CD14-positive monocyte (primary cell): ENCODE measurements around the gene MED20. TPM values are rescaled to one million over a fixed set of nuclear protein-coding genes. Genes with fewer than 3 reads are reported as not detected.

Source experiments
- DNase-seq, 3 donors: peaks; one replicate each; pipeline ENCODE4 v3.0.0-alpha.2; 2011 to 2022
- H2AFZ ChIP-seq: 2 replicates; pipeline ENCODE4 v1.6.0; 2012; ENCODE audit warnings: mild to moderate bottlenecking, low read depth, low read length, inconsistent platforms; ENCODE audit not compliant: insufficient read depth, poor library complexity, severe bottlenecking
- H3K27ac ChIP-seq, 2 donors: 1 replicate in 1 of 2; 2 replicates in 1 of 2; pipeline ENCODE4 v1.5.1; 2012 to 2013; ENCODE audit warnings: low read length in 2 of 2, control low read depth in 1 of 2, inconsistent platforms in 1 of 2, low read depth in 1 of 2, mild to moderate bottlenecking in 1 of 2
- H3K27me3 ChIP-seq, 2 donors: one replicate each; pipeline versions ENCODE4 v1.6.0 to v1.6.1; 2011 to 2013; ENCODE audit warnings: low read length in 2 of 2; ENCODE audit not compliant: control insufficient read depth in 2 of 2, insufficient read depth in 2 of 2
- H3K36me3 ChIP-seq, 2 donors: replicated peaks in 1 of 2; 1 replicate in 1 of 2; 2 replicates in 1 of 2; pipeline versions ENCODE4 v1.5.1 to v1.6.1; 2012 to 2013; ENCODE audit warnings: low read length in 2 of 2, control low read depth in 1 of 2, inconsistent platforms in 1 of 2, mild to moderate bottlenecking in 1 of 2; ENCODE audit not compliant: insufficient read depth in 2 of 2, control insufficient read depth in 1 of 2
- H3K4me1 ChIP-seq, 2 donors: 1 replicate in 1 of 2; 2 replicates in 1 of 2; pipeline versions ENCODE4 v1.5.1 to v1.6.1; 2012 to 2013; ENCODE audit warnings: low read length in 2 of 2, control low read depth in 1 of 2, inconsistent platforms in 1 of 2, mild to moderate bottlenecking in 1 of 2, moderate library complexity in 1 of 2; ENCODE audit not compliant: insufficient read depth in 2 of 2, control insufficient read depth in 1 of 2
- H3K4me2 ChIP-seq: replicated peaks from 2 replicates; pipeline ENCODE3; 2012; ENCODE audit warnings: low read length, moderate library complexity, mild to moderate bottlenecking; ENCODE audit not compliant: poor library complexity, severe bottlenecking; ENCODE audit errors: extremely low read depth
- H3K4me3 ChIP-seq, 3 experiments: fragments of 200-600 bp in 1 of 3; sonication (generic) in 1 of 3; replicated peaks in 1 of 3; 1 replicate in 2 of 3; 2 replicates in 1 of 3; pipeline ENCODE4 v1.5.1; 2011 to 2013; ENCODE audit warnings: low read length in 3 of 3, mild to moderate bottlenecking in 3 of 3, control low read depth in 2 of 3, low read depth in 2 of 3, inconsistent platforms in 1 of 3, moderate library complexity in 1 of 3
- H3K79me2 ChIP-seq: 2 replicates; pipeline ENCODE4 v1.6.0; 2012; ENCODE audit warnings: mild to moderate bottlenecking, control low read depth, inconsistent platforms, low read length, moderate library complexity; ENCODE audit not compliant: insufficient read depth
- H3K9ac ChIP-seq: 2 replicates; pipeline ENCODE4 v1.6.0; 2017; ENCODE audit warnings: low read length, mild to moderate bottlenecking; ENCODE audit not compliant: insufficient read depth, poor library complexity, severe bottlenecking
- H3K9me3 ChIP-seq, 2 donors: replicated peaks in 1 of 2; 1 replicate in 1 of 2; 2 replicates in 1 of 2; pipeline versions ENCODE4 v1.5.1 to v1.6.1; 2012 to 2013; ENCODE audit warnings: low read length in 2 of 2, control low read depth in 1 of 2; ENCODE audit not compliant: control insufficient read depth in 1 of 2, insufficient read depth in 1 of 2
- H4K20me1 ChIP-seq: 2 replicates; pipeline ENCODE4 v1.6.0; 2012; ENCODE audit warnings: mild to moderate bottlenecking, low read length, control low read depth, moderate library complexity; ENCODE audit not compliant: insufficient read depth
- H3K27ac Mint-ChIP-seq, 7 donors: one replicate each; pipeline ENCODE4 v1.8.0; 2020; ENCODE audit warnings: mild to moderate bottlenecking in 7 of 7, mixed read lengths in 7 of 7, moderate library complexity in 6 of 7, inconsistent platforms in 2 of 7
- H3K27me3 Mint-ChIP-seq, 3 donors: one replicate each; pipeline ENCODE4 v1.8.0; 2021 to 2022; ENCODE audit warnings: low read depth in 3 of 3, mild to moderate bottlenecking in 3 of 3, mixed read lengths in 3 of 3, moderate library complexity in 3 of 3, inconsistent platforms in 1 of 3
- H3K36me3 Mint-ChIP-seq, 2 donors: one replicate each; pipeline ENCODE4 v1.8.0; 2020; ENCODE audit warnings: mixed read lengths in 2 of 2, inconsistent platforms in 1 of 2, mild to moderate bottlenecking in 1 of 2
- H3K4me1 Mint-ChIP-seq: one replicate; pipeline ENCODE4 v1.8.0; 2020; ENCODE audit warnings: mild to moderate bottlenecking, mixed read lengths
- H3K4me3 Mint-ChIP-seq, 2 donors: one replicate each; pipeline ENCODE4 v1.8.0; 2020; ENCODE audit warnings: mild to moderate bottlenecking in 2 of 2, mixed read lengths in 2 of 2, moderate library complexity in 1 of 2
- H3K9me3 Mint-ChIP-seq, 7 donors: one replicate each; pipeline ENCODE4 v1.8.0; 2020 to 2022; ENCODE audit warnings: mixed read lengths in 7 of 7, mild to moderate bottlenecking in 6 of 7, moderate library complexity in 6 of 7, inconsistent platforms in 2 of 7
- CTCF ChIP-seq: fragments of 200-600 bp; IDR thresholded peaks from one replicate; pipeline ENCODE4 v1.8.0; 2022; ENCODE audit warnings: antibody characterized with exemption, mild to moderate bottlenecking
- WGBS: methylation state at CpG from one replicate; pipeline ENCODE4 v1.1.5; 2013; ENCODE audit warnings: missing lambda C conversion rate; ENCODE audit not compliant: insufficient coverage; 5-methylcytosine and 5-hydroxymethylcytosine counted together
- intact Hi-C, 2 donors: fragments of 100-400 bp; cut with micrococcal nuclease; formaldehyde crosslinking; loops; one replicate each; pipeline versions ENCODE4 v1.15.0 to v1.15.1; 2023
- polyA plus RNA-seq, 3 donors: library from polyadenylated mRNA; depleted of rRNA in 1 of 3; unstranded in 2 of 3; stranded (reverse) in 1 of 3; fragments of 300-500 nt in 2 of 3; fragments of >200 nt in 1 of 3; fragmentation: Illumina TruSeq in 2 of 3; gene quantifications; 1 replicate in 2 of 3; 2 replicates in 1 of 3; pipeline ENCODE4 v1.2.3, GENCODE V29; 2012 to 2021

MED20 gene
- polyA plus RNA-seq, 3 donors: 6.3 to 16.2 (median 13.6) TPM

GRCh38 chr6:41940759-41941279 is 19.9 kb upstream of the MED20 start:
- H2AFZ ChIP-seq: peak overlapping the region; percentile 71
- WGBS: 0% methylated on average over 23 of the region's 38 CpGs

More at GRCh38 chr6:41940759-41941279, 19.9 kb upstream of the MED20 start:
- Mint-ChIP-seq H3K4me1 (peaks cover 67% of the 10 kb centered on the region), H3K27ac (peak overlapping the region; percentile 90 to 99 (median 98)), H3K27me3 (peaks cover 0 to 2% (median 0%) of the 10 kb centered on the region in 3 donors), H3K36me3 (peaks cover 17 to 37% of the 10 kb centered on the region in 2 donors), H3K4me3 (peak overlapping the region; percentile 95 to 97), H3K9me3 (no peaks in the 10 kb centered on the region)
- H3K27ac ChIP-seq: peak overlapping the region; percentile 80 to 81
- peak overlapping the region; percentile 77 for H3K9ac ChIP-seq
- intact Hi-C loops: loop anchor here in 1 of 2 donors (2.0 kb wide), 1 partner anchor 20 kb away; the partner anchor contains the start of genes BYSL and MED20
- DNase-seq: peak; percentile 20 to 44 (median 23)
- H3K4me1 ChIP-seq: peaks cover 69 to 80% of the 10 kb centered on the region in 2 donors
- peaks cover 54% of the 10 kb centered on the region for H4K20me1 ChIP-seq
- H3K27me3 ChIP-seq: no peaks in the 10 kb centered on the region
- TF ChIP-seq CTCF: no peak
- peaks cover 72% of the 10 kb centered on the region for H3K79me2 ChIP-seq
- peak overlapping the region; percentile 84 to 97 (median 84) for H3K4me3 ChIP-seq
- peak overlapping the region; percentile 98 for H3K4me2 ChIP-seq
- H3K36me3 ChIP-seq: peaks cover 15 to 16% of the 10 kb centered on the region in 2 donors
- no peaks in the 10 kb centered on the region for H3K9me3 ChIP-seq
